A549 (cell line): ENCODE measurements around the gene C1orf174.

ENCODE experiments used
- CTCF ChIP-seq: fragments of >200 bp; sonication (Bioruptor Twin); formaldehyde crosslinking; IDR thresholded peaks from 3 replicates; pipeline ENCODE4 v1.5.1; 2016
- ELK1 ChIP-seq: fragments of 150-350 bp; IDR thresholded peaks from 2 replicates; pipeline ENCODE4 v1.6.1; 2014; ENCODE audit warnings: low read depth, mild to moderate bottlenecking, low read length
- HOXB13 ChIP-seq: fragments of 250-450 bp; sonication (Bioruptor Pico); IDR thresholded peaks from 2 replicates; pipeline ENCODE4 v1.5.0; 2020; ENCODE audit warnings: low read depth, mild to moderate bottlenecking, moderate library complexity
- JUN ChIP-seq, 2 experiments: fragments of >200 bp; sonication (Bioruptor Twin); formaldehyde crosslinking; IDR thresholded peaks; 2 replicates in 1 of 2; 3 replicates in 1 of 2; pipeline ENCODE4 v1.6.1; 2016 to 2017
- SMC3 ChIP-seq: fragments of >200 bp; sonication (Bioruptor Twin); formaldehyde crosslinking; IDR thresholded peaks from 3 replicates; pipeline ENCODE4 v1.6.1; 2018; ENCODE audit warnings: inconsistent platforms

- no peak for TF ChIP-seq JUN (IDR thresholded peaks at IDR 0.05)
- TF ChIP-seq CTCF, result no peak
- no peak for TF ChIP-seq SMC3
- no peak for TF ChIP-seq ELK1
- no peak for TF ChIP-seq HOXB13 (CRISPR knock-in tag)
Observed at GRCh38 chr1:3864884-3865283, 35.2 kb downstream of the C1orf174 start.
